H1 (cell line): ENCODE data around the gene PATJ. TPM values are rescaled to one million over a fixed set of nuclear protein-coding genes. Genes with fewer than 3 reads are reported as not detected.

Source experiments
- CTCF ChIA-PET: fragments of 300-600 bp; sonication (Branson Sonifier 250); formaldehyde crosslinking; loops from one replicate; lab custom pipeline; 2021; ENCODE audit not compliant: partially characterized antibody; lab: Charles Lee
- POLR2A ChIA-PET: fragments of 300-600 bp; sonication (Branson Sonifier 250); formaldehyde crosslinking; loops from one replicate; lab custom pipeline; 2021; ENCODE audit warnings: inconsistent platforms; ENCODE audit not compliant: partially characterized antibody; lab: Charles Lee
- DNase-seq, 2 experiments: peaks; one replicate each; pipeline versions ENCODE4 v3.0.0 to v3.0.0-alpha.2; 2010 to 2022; ENCODE audit warnings: low spot score in 2 of 2, low read depth in 1 of 2, mixed read lengths in 1 of 2
- FAIRE-seq: peaks from 2 replicates; lab custom pipeline; 2011; peaks lifted over from hg19 to GRCh38; lab: Jason Lieb, UNC
- H2AFZ ChIP-seq: 2 replicates; pipeline ENCODE4 v1.8.1; 2012; ENCODE audit warnings: low read length, inconsistent platforms
- H2AK5ac ChIP-seq: 2 replicates; pipeline ENCODE4 v1.6.1; 2013; ENCODE audit warnings: low read depth, low read length
- H2BK120ac ChIP-seq: replicated peaks from 2 replicates; pipeline ENCODE3; 2013; ENCODE audit warnings: low read depth, low read length, inconsistent platforms
- H2BK12ac ChIP-seq: 2 replicates; pipeline ENCODE4 v1.6.1; 2013; ENCODE audit warnings: low read depth, low read length
- H2BK15ac ChIP-seq: 2 replicates; pipeline ENCODE4 v1.6.1; 2013; ENCODE audit warnings: low read length
- H2BK20ac ChIP-seq: 2 replicates; pipeline ENCODE4 v1.6.1; 2013; ENCODE audit warnings: low read length
- H2BK5ac ChIP-seq: 2 replicates; pipeline ENCODE4 v1.6.1; 2013; ENCODE audit warnings: low read depth, low read length
- H3K14ac ChIP-seq: 2 replicates; pipeline ENCODE4 v1.6.1; 2013; ENCODE audit warnings: inconsistent platforms; ENCODE audit not compliant: insufficient read length
- H3K18ac ChIP-seq: 2 replicates; pipeline ENCODE4 v1.6.1; 2013; ENCODE audit warnings: low read length; ENCODE audit errors: extremely low read depth
- H3K23ac ChIP-seq: 2 replicates; pipeline ENCODE4 v1.6.1; 2013; ENCODE audit warnings: inconsistent platforms; ENCODE audit not compliant: insufficient read length
- H3K23me2 ChIP-seq: 2 replicates; pipeline ENCODE4 v1.6.1; 2013; ENCODE audit warnings: low read depth, low read length
- H3K27ac ChIP-seq: 2 replicates; pipeline ENCODE4 v1.6.1; 2011; ENCODE audit warnings: low read depth, low read length, inconsistent platforms
- H3K27me3 ChIP-seq, 4 experiments: replicated peaks in 1 of 4; 1 replicate in 1 of 4; 2 replicates in 3 of 4; pipeline versions ENCODE4 v1.6.1 to v1.8.1; 2011 to 2013; ENCODE audit warnings: low read length in 3 of 4, mild to moderate bottlenecking in 3 of 4, inconsistent platforms in 2 of 4, mixed read lengths in 2 of 4, moderate library complexity in 1 of 4; ENCODE audit not compliant: control insufficient read depth in 3 of 4, insufficient read depth in 3 of 4; ENCODE audit errors: extremely low read depth in 1 of 4
- H3K36me3 ChIP-seq, 4 experiments: 2 replicates each; pipeline versions ENCODE4 v1.6.1 to v1.8.1; 2011 to 2013; ENCODE audit warnings: mild to moderate bottlenecking in 4 of 4, low read length in 3 of 4, moderate library complexity in 2 of 4, control low read depth in 1 of 4, inconsistent platforms in 1 of 4; ENCODE audit not compliant: insufficient read depth in 4 of 4, control insufficient read depth in 2 of 4
- H3K4ac ChIP-seq: replicated peaks from 2 replicates; pipeline ENCODE3; 2013; ENCODE audit warnings: low read length, low read depth, mixed read lengths, inconsistent platforms; ENCODE audit not compliant: insufficient read length
- H3K4me1 ChIP-seq, 4 experiments: replicated peaks in 1 of 4; 1 replicate in 1 of 4; 2 replicates in 3 of 4; pipeline versions ENCODE4 v1.6.1 to v1.8.1; 2011 to 2013; ENCODE audit warnings: low read length in 3 of 4, inconsistent platforms in 2 of 4, mixed read lengths in 1 of 4; ENCODE audit not compliant: insufficient read depth in 4 of 4, control insufficient read depth in 3 of 4
- H3K4me2 ChIP-seq, 2 experiments: 2 replicates each; pipeline versions ENCODE4 v1.6.1 to v1.8.1; 2011 to 2013; ENCODE audit warnings: low read depth in 2 of 2, low read length in 2 of 2, control low read depth in 1 of 2, inconsistent platforms in 1 of 2, mild to moderate bottlenecking in 1 of 2; ENCODE audit not compliant: insufficient read depth in 1 of 2
- H3K4me3 ChIP-seq, 4 experiments: fragments of 200-600, 300-600 bp in 1 of 4; sonication (generic), shearing (Covaris generic), sonication (Bioruptor Twin) in 1 of 4; 2 replicates each; pipeline versions ENCODE4 v1.5.1 to v1.8.1; 2011 to 2016; ENCODE audit warnings: low read length in 4 of 4, low read depth in 3 of 4, control low read depth in 2 of 4, inconsistent platforms in 2 of 4, mild to moderate bottlenecking in 2 of 4, mixed read lengths in 1 of 4, moderate library complexity in 1 of 4; ENCODE audit not compliant: insufficient read depth in 2 of 4; ENCODE audit errors: extremely low read depth in 1 of 4
- H3K56ac ChIP-seq: replicated peaks from 2 replicates; pipeline ENCODE3; 2013; ENCODE audit warnings: low read depth, mild to moderate bottlenecking, mixed read lengths, low read length, inconsistent platforms; ENCODE audit not compliant: insufficient read length
- H3K79me1 ChIP-seq: 2 replicates; pipeline ENCODE4 v1.6.1; 2013; ENCODE audit warnings: low read depth, low read length, control low read depth
- H3K79me2 ChIP-seq, 2 experiments: 2 replicates each; pipeline versions ENCODE4 v1.6.1 to v1.8.1; 2012 to 2013; ENCODE audit warnings: low read length in 2 of 2, mild to moderate bottlenecking in 2 of 2, inconsistent platforms in 1 of 2; ENCODE audit not compliant: insufficient read depth in 2 of 2, control insufficient read depth in 1 of 2
- H3K9ac ChIP-seq, 4 experiments: replicated peaks in 1 of 4; 1 replicate in 1 of 4; 2 replicates in 3 of 4; pipeline versions ENCODE4 v1.6.1 to v1.8.1; 2011 to 2013; ENCODE audit warnings: low read depth in 3 of 4, low read length in 3 of 4, control low read depth in 2 of 4, mild to moderate bottlenecking in 2 of 4, moderate library complexity in 2 of 4, inconsistent platforms in 1 of 4; ENCODE audit errors: extremely low read depth in 1 of 4
- H3K9me3 ChIP-seq, 2 experiments: 2 replicates each; pipeline versions ENCODE4 v1.6.1 to v1.8.1; 2012 to 2013; ENCODE audit warnings: mild to moderate bottlenecking in 2 of 2, moderate library complexity in 2 of 2, control low read depth in 1 of 2, inconsistent platforms in 1 of 2, low read depth in 1 of 2, low read length in 1 of 2, mixed read lengths in 1 of 2; ENCODE audit not compliant: insufficient read depth in 2 of 2
- H4K20me1 ChIP-seq, 2 experiments: replicated peaks in 1 of 2; 2 replicates each; pipeline versions ENCODE3 to v1.8.1; 2011 to 2013; ENCODE audit warnings: inconsistent platforms in 2 of 2, low read length in 2 of 2, mild to moderate bottlenecking in 1 of 2; ENCODE audit not compliant: insufficient read depth in 2 of 2, control insufficient read depth in 1 of 2
- H4K5ac ChIP-seq: 2 replicates; pipeline ENCODE4 v1.6.1; 2013; ENCODE audit warnings: low read length, low read depth, mixed read lengths, inconsistent platforms; ENCODE audit not compliant: insufficient read length
- H4K8ac ChIP-seq: 2 replicates; pipeline ENCODE4 v1.8.0; 2013; ENCODE audit warnings: mild to moderate bottlenecking, moderate library complexity, low read length, inconsistent platforms; ENCODE audit not compliant: insufficient read depth; ENCODE audit errors: extremely low read depth
- H4K91ac ChIP-seq: replicated peaks from 2 replicates; pipeline ENCODE3; 2013; ENCODE audit warnings: low read length, mixed read lengths, inconsistent platforms; ENCODE audit not compliant: insufficient read length
- E2F6 ChIP-seq: IDR thresholded peaks from 2 replicates; pipeline ENCODE4 v1.6.1; 2012; ENCODE audit warnings: inconsistent platforms
- EP300 ChIP-seq, 2 experiments: IDR thresholded peaks; 1 replicate in 1 of 2; 2 replicates in 1 of 2; pipeline ENCODE4 v1.6.1; 2011 to 2012; ENCODE audit warnings: low read depth in 2 of 2, low read length in 2 of 2, mild to moderate bottlenecking in 2 of 2, borderline replicate concordance in 1 of 2, inconsistent platforms in 1 of 2, moderate library complexity in 1 of 2
- JUN ChIP-seq: IDR thresholded peaks from 2 replicates; pipeline ENCODE4 v1.6.1; 2011; ENCODE audit warnings: low read depth, mild to moderate bottlenecking, improper control_type of control experiment, low read length
- MAX ChIP-seq: IDR thresholded peaks from 2 replicates; pipeline ENCODE4 v1.6.1; 2012; ENCODE audit warnings: inconsistent platforms
- RBBP5 ChIP-seq: IDR thresholded peaks from 2 replicates; pipeline ENCODE4 v1.7.1; 2012; ENCODE audit warnings: low read depth, mild to moderate bottlenecking, inconsistent platforms, low read length, moderate library complexity, borderline replicate concordance
- RFX5 ChIP-seq: IDR thresholded peaks from 2 replicates; pipeline ENCODE4 v1.6.1; 2011; ENCODE audit warnings: low read depth, low read length, improper control_type of control experiment, borderline replicate concordance
- SIX5 ChIP-seq: IDR thresholded peaks from 2 replicates; pipeline ENCODE4 v1.6.1; 2011; ENCODE audit warnings: mild to moderate bottlenecking, low read depth, low read length
- SRF ChIP-seq: IDR thresholded peaks from 2 replicates; pipeline ENCODE4 v1.6.1; 2011; ENCODE audit warnings: mild to moderate bottlenecking, low read depth, low read length, moderate library complexity
- TAF1 ChIP-seq: IDR thresholded peaks from 2 replicates; pipeline ENCODE4 v1.6.1; 2011; ENCODE audit warnings: mild to moderate bottlenecking, low read depth, low read length
- ZNF274 ChIP-seq: IDR thresholded peaks from 2 replicates; pipeline ENCODE4 v1.7.0; 2012; ENCODE audit warnings: low read length, borderline replicate concordance; ENCODE audit errors: extremely low read depth
- WGBS, 2 experiments: shearing (Covaris generic) in 1 of 2; methylation state at CpG; one replicate each; pipeline versions ENCODE4 v1.1.6 to v1.1.7; 2013 to 2015; ENCODE audit warnings: low lambda C conversion rate in 2 of 2, mixed read lengths in 2 of 2, inconsistent platforms in 1 of 2, low coverage in 1 of 2, missing lambda C conversion rate in 1 of 2; ENCODE audit not compliant: insufficient replicate concordance in 2 of 2, insufficient coverage in 1 of 2, insufficient read length in 1 of 2; ENCODE audit errors: extremely low coverage in 1 of 2, missing lambda C conversion rate in 1 of 2; 5-methylcytosine and 5-hydroxymethylcytosine counted together
- polyA plus RNA-seq, 7 experiments: library from polyadenylated mRNA; depleted of rRNA in 3 of 7; stranded (reverse) in 5 of 7; unstranded in 2 of 7; fragments of >200 nt in 5 of 7; fragments of 200-250 nt in 2 of 7; gene quantifications; 1 replicate in 5 of 7; 2 replicates in 1 of 7; 4 replicates in 1 of 7; pipeline versions ENCODE4 v1.2.1 to v1.2.3, GENCODE V29; 2011 to 2013; ENCODE audit warnings: missing spikeins in 2 of 7, mixed read lengths in 2 of 7
- total RNA-seq: library from RNA; stranded (reverse); fragmentation: NEBNext Ultra II Directional; extraction: Animal tissue kit (Norgen Biotek cat#: 25700); gene quantifications from 2 replicates; pipeline ENCODE4 v1.2.1, GENCODE V29; 2021

PATJ gene
- total and polyA plus RNA-seq, 2 of the 8 experiments (the other 6 are each of a cell fraction or from before 2014, with no cell fraction given): 8.2 to 55.6 TPM

- H3K14ac ChIP-seq: no peak overlapping the region
- no peaks in the 10 kb centered on the region for H3K23me2 ChIP-seq
- no peak overlapping the region for H3K23ac ChIP-seq
- H3K27ac ChIP-seq: no peak overlapping the region
- peak overlapping the region; percentile 74; the same call in 1 of the 2 replicates for H2BK5ac ChIP-seq
- no peaks in the 10 kb centered on the region for H3K27me3 ChIP-seq
- H2AK5ac ChIP-seq: peak overlapping the region; percentile 91; the same call in 1 of the 2 replicates
- H3K4me3 ChIP-seq: no peak overlapping the region
- H3K56ac ChIP-seq: no peak overlapping the region
- no peak overlapping the region for H2AFZ ChIP-seq
- H3K36me3 ChIP-seq: no peaks in the 10 kb centered on the region
- POLR2A ChIA-PET: interaction anchor here (1.2 to 27.8 kb wide), 2 partner anchors 25 to 258 kb away, joined by 3 to 1232 read pairs; partner anchors contain the start of genes L1TD1 and USP1
- FAIRE-seq (no peak), DNase-seq (no peak)
- peak overlapping the region; percentile 68 for H3K18ac ChIP-seq
- no peak overlapping the region for H3K4me2 ChIP-seq
- H4K91ac ChIP-seq: peak overlapping the region; percentile 2
- CTCF ChIA-PET: interaction anchor here (0.9 kb wide), 1 partner anchor 34 kb away, joined by 3 read pairs; no protein-coding TSS in a partner anchor
- H2BK120ac ChIP-seq: peak overlapping the region; percentile 2
- peaks cover 9 to 36% (median 33%) of the 10 kb centered on the region in 4 experiments for H3K4me1 ChIP-seq
- H3K4ac ChIP-seq: no peak overlapping the region
- no peak overlapping the region for H4K5ac ChIP-seq
- H4K20me1 ChIP-seq: no peaks in the 10 kb centered on the region
- H3K79me2 ChIP-seq: no peaks in the 10 kb centered on the region
- no peaks in the 10 kb centered on the region for H3K9me3 ChIP-seq
- H2BK20ac ChIP-seq: peak overlapping the region; percentile 80
- no peak for TF ChIP-seq MAX
- no peak for TF ChIP-seq EP300 (IDR thresholded peaks at IDR 0.05; ENCODE audit: borderline replicate concordance in 1 of 2, low read depth in 2 of 2, low read length in 2 of 2)
- no peak for TF ChIP-seq TAF1
- TF ChIP-seq JUN: no peak
- no peak for TF ChIP-seq E2F6
- no peak for TF ChIP-seq SRF
- TF ChIP-seq ZNF274: no peak
- no peak for TF ChIP-seq RBBP5
- TF ChIP-seq SIX5: no peak
- TF ChIP-seq RFX5: no peak
- H3K9ac ChIP-seq: no peak overlapping the region
- H3K79me1 ChIP-seq: no peaks in the 10 kb centered on the region; the same call in 1 of the 2 replicates
- WGBS, 2 experiments: 84% methylated on average over 7 of the region's 7 CpGs; no CpG with 5 or more reads in 1 of the 2 experiments
- H4K8ac ChIP-seq: no peak overlapping the region
- 0 out of 2 replicates have a peak overlapping the region, but pooled peaks have one; percentile 96 for H2BK12ac ChIP-seq
- H2BK15ac ChIP-seq: 0 out of 2 replicates have a peak overlapping the region, but pooled peaks have one; percentile 82
Measured at GRCh38 chr1:62178372-62178771, 436.1 kb downstream of the PATJ start.
